IMR-90 (cell line): Measurements from ENCODE around the gene WFDC10B. TPM values are rescaled to one million over a fixed set of nuclear protein-coding genes. Genes with fewer than 3 reads are reported as not detected.
"Not testable (repeated sequence)": the region's sequence is repeated elsewhere in the genome, so short reads cannot be mapped to it uniquely, and the experiment has no call there.

ENCODE experiments used
- ATAC-seq: fragments of 200-7000 bp; cut with Tn5 transposase; 2 replicates; pipeline ENCODE4 v1.9.1; 2020; ENCODE audit warnings: low read depth, mild to moderate bottlenecking, moderate library complexity
- BruUV-seq: library from RNA; stranded (reverse); fragments of 400-500 nt; replicated peaks from 2 replicates; lab custom pipeline; 2021; lab: Mats Ljungman, UMichigan
- CTCF ChIA-PET: fragments of 300-600 bp; formaldehyde crosslinking; extraction: SDS; loops from one replicate; lab custom pipeline; 2021; ENCODE audit warnings: antibody characterized with exemption; lab: Yijun Ruan, JAX
- POLR2A ChIA-PET: fragments of 300-600 bp; sonication (Branson Sonifier 250); formaldehyde crosslinking; loops from one replicate; lab custom pipeline; 2022; ENCODE audit warnings: antibody characterized with exemption; ENCODE audit not compliant: unreplicated experiment; lab: Charles Lee
- DNase-seq: peaks from one replicate; pipeline ENCODE4 v3.0.0; 2013
- H2AFZ ChIP-seq: replicated peaks from 2 replicates; pipeline ENCODE3; 2013; ENCODE audit warnings: low read length, mild to moderate bottlenecking; ENCODE audit not compliant: poor library complexity
- H2AK5ac ChIP-seq: 2 replicates; pipeline ENCODE4 v1.6.1; 2013; ENCODE audit warnings: low read depth, low read length, inconsistent platforms
- H2AK9ac ChIP-seq: replicated peaks from 2 replicates; pipeline ENCODE3; 2013; ENCODE audit warnings: mild to moderate bottlenecking, low read depth, low read length, moderate library complexity; ENCODE audit not compliant: poor library complexity
- H2BK120ac ChIP-seq: 2 replicates; pipeline ENCODE4 v1.6.1; 2013; ENCODE audit warnings: low read depth, low read length, inconsistent platforms
- H2BK15ac ChIP-seq: 3 replicates; pipeline ENCODE4 v1.6.1; 2013; ENCODE audit warnings: low read depth, low read length, inconsistent platforms
- H2BK20ac ChIP-seq: 2 replicates; pipeline ENCODE4 v1.6.1; 2013; ENCODE audit warnings: low read depth, mild to moderate bottlenecking, inconsistent platforms, low read length, moderate library complexity
- H2BK5ac ChIP-seq: 2 replicates; pipeline ENCODE4 v1.6.1; 2013; ENCODE audit warnings: mild to moderate bottlenecking, low read depth, low read length, inconsistent platforms; ENCODE audit not compliant: poor library complexity, severe bottlenecking
- H3K14ac ChIP-seq: replicated peaks from 2 replicates; pipeline ENCODE4 v1.6.1; 2013; ENCODE audit warnings: low read depth, low read length, inconsistent platforms
- H3K18ac ChIP-seq: 2 replicates; pipeline ENCODE4 v1.6.1; 2013; ENCODE audit warnings: low read depth, low read length, control low read depth
- H3K23ac ChIP-seq: 2 replicates; pipeline ENCODE4 v1.6.1; 2013; ENCODE audit warnings: low read depth, low read length, inconsistent platforms
- H3K27ac ChIP-seq: 2 replicates; pipeline ENCODE4 v1.5.1; 2013; ENCODE audit warnings: mild to moderate bottlenecking, control low read depth, low read length; ENCODE audit not compliant: insufficient read depth
- H3K27me3 ChIP-seq: 2 replicates; pipeline ENCODE4 v1.6.1; 2013; ENCODE audit warnings: low read length; ENCODE audit not compliant: control insufficient read depth, insufficient read depth
- H3K36me3 ChIP-seq: 2 replicates; pipeline ENCODE4 v1.6.1; 2013; ENCODE audit warnings: low read length, mixed read lengths; ENCODE audit not compliant: control insufficient read depth, insufficient read depth
- H3K4ac ChIP-seq: 2 replicates; pipeline ENCODE4 v1.6.1; 2013; ENCODE audit warnings: low read depth, low read length, inconsistent platforms
- H3K4me1 ChIP-seq: 2 replicates; pipeline ENCODE4 v1.6.1; 2013; ENCODE audit warnings: low read length, mixed read lengths; ENCODE audit not compliant: control insufficient read depth, insufficient read depth
- H3K4me2 ChIP-seq: 2 replicates; pipeline ENCODE4 v1.6.1; 2013; ENCODE audit warnings: low read depth, mild to moderate bottlenecking, control low read depth, low read length, moderate library complexity
- H3K4me3 ChIP-seq: 2 replicates; pipeline ENCODE4 v1.5.1; 2013; ENCODE audit warnings: low read depth, mild to moderate bottlenecking, control low read depth, low read length, moderate library complexity; ENCODE audit not compliant: insufficient read depth
- H3K56ac ChIP-seq: 2 replicates; pipeline ENCODE4 v1.6.1; 2013; ENCODE audit warnings: low read length, inconsistent platforms; ENCODE audit not compliant: insufficient read depth; ENCODE audit errors: extremely low read depth
- H3K79me1 ChIP-seq, 2 experiments: 2 replicates each; pipeline ENCODE4 v1.6.1; 2013; ENCODE audit warnings: low read length in 2 of 2, inconsistent platforms in 1 of 2, low read depth in 1 of 2
- H3K9ac ChIP-seq: 2 replicates; pipeline ENCODE4 v1.6.1; 2013; ENCODE audit warnings: low read depth, low read length, control low read depth
- H3K9me1 ChIP-seq: 2 replicates; pipeline ENCODE4 v1.6.1; 2013; ENCODE audit warnings: low read length, inconsistent platforms; ENCODE audit not compliant: insufficient read depth
- H3K9me3 ChIP-seq: 2 replicates; pipeline ENCODE4 v1.6.1; 2013; ENCODE audit warnings: low read length; ENCODE audit not compliant: control insufficient read depth, insufficient read depth
- H4K20me1 ChIP-seq: 2 replicates; pipeline ENCODE4 v1.6.1; 2013; ENCODE audit warnings: low read length, inconsistent platforms; ENCODE audit not compliant: insufficient read depth
- H4K5ac ChIP-seq: 2 replicates; pipeline ENCODE4 v1.6.1; 2013; ENCODE audit warnings: mild to moderate bottlenecking, low read depth, low read length, control low read depth
- H4K8ac ChIP-seq, 2 experiments: 2 replicates each; pipeline ENCODE4 v1.6.1; 2013; ENCODE audit warnings: low read depth in 2 of 2, low read length in 2 of 2, control low read depth in 1 of 2, inconsistent platforms in 1 of 2
- H4K91ac ChIP-seq: 2 replicates; pipeline ENCODE4 v1.6.1; 2013; ENCODE audit warnings: low read depth, low read length, inconsistent platforms; ENCODE audit not compliant: insufficient read depth
- BHLHE40 ChIP-seq: fragments of 150-350 bp; IDR thresholded peaks from 2 replicates; pipeline ENCODE4 v1.6.1; 2016; ENCODE audit warnings: mild to moderate bottlenecking, low read depth, low read length
- MAFK ChIP-seq: IDR thresholded peaks from 2 replicates; pipeline ENCODE4 v1.6.1; 2012; ENCODE audit warnings: low read depth, low read length, improper control_type of control experiment
- MXI1 ChIP-seq: IDR thresholded peaks from 2 replicates; pipeline ENCODE4 v1.6.1; 2012; ENCODE audit warnings: low read depth, mild to moderate bottlenecking, low read length, moderate library complexity, borderline replicate concordance
- POLR2A ChIP-seq: IDR thresholded peaks from 2 replicates; pipeline ENCODE4 v1.6.1; 2012; ENCODE audit warnings: mild to moderate bottlenecking, low read depth, low read length
- WGBS, 2 experiments: methylation state at CpG; one replicate each; pipeline versions ENCODE4 v1.1.5 to v1.1.7; 2013; ENCODE audit warnings: missing lambda C conversion rate in 2 of 2; ENCODE audit not compliant: insufficient read length in 1 of 2; ENCODE audit errors: extremely low coverage in 2 of 2; 5-methylcytosine and 5-hydroxymethylcytosine counted together
- dilution Hi-C: fragments of 300-500 bp; cut with HindIII; formaldehyde crosslinking; loops from one replicate; pipeline ENCODE4 v1.14.3; 2018; ENCODE audit warnings: low sequenced_read_pairs; ENCODE audit not compliant: unreplicated experiment
- in situ Hi-C: fragments of 300-500 bp; cut with MboI; formaldehyde crosslinking; loops from 3 replicates; pipeline ENCODE4 v1.14.3; 2019; ENCODE audit warnings: low sequenced_read_pairs, inconsistent platforms, mixed read lengths
- intact Hi-C: fragments of 100-400 bp; cut with micrococcal nuclease; formaldehyde crosslinking; loops from 2 replicates; pipeline ENCODE4 v1.10.0; 2022
- polyA plus RNA-seq, 3 experiments: library from polyadenylated mRNA; depleted of rRNA; stranded (reverse); fragments of >200 nt; gene quantifications; 2 replicates each; pipeline ENCODE4 v1.2.3, GENCODE V29; 2012; ENCODE audit warnings: low replicate concordance in 1 of 3
- total RNA-seq: library from RNA; depleted of rRNA; stranded (reverse); fragments of >200 nt; gene quantifications from 2 replicates; pipeline ENCODE4 v1.2.3, GENCODE V29; 2012
- TF ChIP-seq, protein P1 (sequence below): conservative IDR thresholded peaks from 2 replicates; pipeline ENCODE4 v1.5.1; 2012; ENCODE audit warnings: mild to moderate bottlenecking, low read depth, low read length, improper control_type of control experiment

The WFDC10B gene
- total and polyA plus RNA-seq, 2 of the 4 experiments (the other 2 are of a cell fraction): not detected

DNA sequence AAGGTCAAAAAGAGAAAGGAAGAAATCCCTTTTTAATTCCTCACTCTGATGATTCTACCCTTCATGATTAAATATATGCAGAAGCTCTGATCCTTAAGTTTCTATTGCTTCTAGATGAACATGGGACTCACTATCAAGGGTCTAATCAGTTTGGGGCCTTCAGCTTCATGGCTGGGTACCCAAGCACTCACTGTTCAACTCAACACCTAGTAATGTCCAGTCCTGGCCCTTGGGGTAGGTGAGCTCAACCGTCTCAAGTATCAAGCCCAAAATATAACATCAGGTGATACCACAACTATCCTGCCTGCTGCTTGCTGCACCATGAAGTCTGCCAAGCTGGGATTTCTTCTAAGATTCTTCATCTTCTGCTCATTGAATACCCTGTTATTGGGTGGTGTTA is 17.2 kb upstream of the WFDC10B start, which contains the start of gene SPINT4:
SPINT4 (plus strand) TSS at position 301 of the 400 bp plus-strand sequence; CDS start at position 322, 21 bp downstream.
- Histone ChIP-seq H2BK120ac (no peak within 1 kb of the TSS), H3K4me1 (no peaks in the 10 kb centered on the region), H4K91ac (no peak within 1 kb of the TSS), H3K14ac (no peak within 1 kb of the TSS), H3K79me1 (no peaks in the 10 kb centered on the region), H3K27ac (no peak within 1 kb of the TSS), H3K27me3 (no peaks in the 10 kb centered on the region; the same call in 1 of the 2 replicates), H3K56ac (no peak within 1 kb of the TSS), H3K4me2 (no peak within 1 kb of the TSS), H3K9me3 (no peaks in the 10 kb centered on the region), H3K4ac (no peak within 1 kb of the TSS), H3K18ac (no peak within 1 kb of the TSS), H2AK9ac (no peak within 1 kb of the TSS), H4K8ac (no peak within 1 kb of the TSS), H3K9me1 (no peaks in the 10 kb centered on the region), H3K4me3 (no peak within 1 kb of the TSS), H2BK5ac (no peak within 1 kb of the TSS), H4K20me1 (no peaks in the 10 kb centered on the region), H2BK15ac (no peak within 1 kb of the TSS), H2AK5ac (no peak within 1 kb of the TSS), H2BK20ac (no peak within 1 kb of the TSS), H3K36me3 (no peaks in the 10 kb centered on the region), H4K5ac (no peak within 1 kb of the TSS), H3K9ac (no peak within 1 kb of the TSS), H3K23ac (no peak within 1 kb of the TSS), H2AFZ (no peak within 1 kb of the TSS)
- in situ Hi-C loops (no loop called here), intact Hi-C loops (loop anchor here (10.0 kb wide), 1 partner anchor 487 kb away; no protein-coding TSS in a partner anchor), dilution Hi-C loops (no loop called here)
- no CpG with 5 or more reads among the region's 1 CpG for WGBS, 2 experiments
- no peak for ATAC-seq
- ChIA-PET POLR2A (no interaction called here), CTCF (no interaction called here)
- no peak for DNase-seq
- no TSS peak for BruUV-seq
- TF ChIP-seq BHLHE40 (no peak), MXI1 (no peak), MAFK (no peak), POLR2A (no peak)
- TF ChIP-seq, protein P1, sequence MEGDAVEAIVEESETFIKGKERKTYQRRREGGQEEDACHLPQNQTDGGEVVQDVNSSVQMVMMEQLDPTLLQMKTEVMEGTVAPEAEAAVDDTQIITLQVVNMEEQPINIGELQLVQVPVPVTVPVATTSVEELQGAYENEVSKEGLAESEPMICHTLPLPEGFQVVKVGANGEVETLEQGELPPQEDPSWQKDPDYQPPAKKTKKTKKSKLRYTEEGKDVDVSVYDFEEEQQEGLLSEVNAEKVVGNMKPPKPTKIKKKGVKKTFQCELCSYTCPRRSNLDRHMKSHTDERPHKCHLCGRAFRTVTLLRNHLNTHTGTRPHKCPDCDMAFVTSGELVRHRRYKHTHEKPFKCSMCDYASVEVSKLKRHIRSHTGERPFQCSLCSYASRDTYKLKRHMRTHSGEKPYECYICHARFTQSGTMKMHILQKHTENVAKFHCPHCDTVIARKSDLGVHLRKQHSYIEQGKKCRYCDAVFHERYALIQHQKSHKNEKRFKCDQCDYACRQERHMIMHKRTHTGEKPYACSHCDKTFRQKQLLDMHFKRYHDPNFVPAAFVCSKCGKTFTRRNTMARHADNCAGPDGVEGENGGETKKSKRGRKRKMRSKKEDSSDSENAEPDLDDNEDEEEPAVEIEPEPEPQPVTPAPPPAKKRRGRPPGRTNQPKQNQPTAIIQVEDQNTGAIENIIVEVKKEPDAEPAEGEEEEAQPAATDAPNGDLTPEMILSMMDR: no peak

DNA sequence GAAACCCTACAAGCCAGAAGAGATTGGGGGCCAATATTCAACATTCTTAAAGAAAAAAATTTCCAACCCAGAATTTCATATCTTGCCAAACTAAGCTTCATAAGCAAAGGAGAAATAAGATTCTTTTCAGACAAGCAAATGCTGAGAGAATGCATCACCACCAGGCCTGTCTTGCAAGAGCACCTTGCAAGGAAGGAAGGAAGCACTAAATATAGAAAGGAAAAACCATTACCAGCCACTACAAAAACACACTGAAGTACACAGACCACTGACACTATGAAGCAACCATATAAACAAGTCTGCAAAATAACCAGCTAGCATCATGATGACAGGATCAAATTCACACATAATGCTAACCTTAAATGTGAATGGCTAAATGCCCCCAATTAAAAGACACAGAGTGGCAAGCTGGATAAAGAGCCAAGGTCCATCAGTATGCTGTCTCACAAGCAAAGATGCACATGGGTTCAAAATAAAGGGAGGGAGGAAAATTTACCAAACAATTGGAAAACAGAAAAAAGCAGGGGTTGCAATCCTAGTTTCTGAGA is 11.4 kb upstream of the WFDC10B start:
- H4K8ac ChIP-seq, H2BK15ac ChIP-seq, dilution Hi-C loops, H3K9me1 ChIP-seq, H3K27me3 ChIP-seq, H3K4me1 ChIP-seq, POLR2A ChIA-PET, H3K36me3 ChIP-seq, H2AK9ac ChIP-seq, H2BK120ac ChIP-seq, H4K20me1 ChIP-seq, H2AK5ac ChIP-seq, ATAC-seq, H3K14ac ChIP-seq, H3K56ac ChIP-seq, H3K23ac ChIP-seq, CTCF ChIA-PET, H2BK20ac ChIP-seq, H3K9me3 ChIP-seq, BruUV-seq, H3K9ac ChIP-seq, H3K4me2 ChIP-seq, H4K91ac ChIP-seq, H3K4me3 ChIP-seq, H3K79me1 ChIP-seq, H4K5ac ChIP-seq, H3K18ac ChIP-seq, H2AFZ ChIP-seq, H2BK5ac ChIP-seq, H3K27ac ChIP-seq, in situ Hi-C loops, intact Hi-C loops, DNase-seq, H3K4ac ChIP-seq: not testable (repeated sequence)
